ENCODE results near the gene CCR2.

Gene CCR2

DNA sequence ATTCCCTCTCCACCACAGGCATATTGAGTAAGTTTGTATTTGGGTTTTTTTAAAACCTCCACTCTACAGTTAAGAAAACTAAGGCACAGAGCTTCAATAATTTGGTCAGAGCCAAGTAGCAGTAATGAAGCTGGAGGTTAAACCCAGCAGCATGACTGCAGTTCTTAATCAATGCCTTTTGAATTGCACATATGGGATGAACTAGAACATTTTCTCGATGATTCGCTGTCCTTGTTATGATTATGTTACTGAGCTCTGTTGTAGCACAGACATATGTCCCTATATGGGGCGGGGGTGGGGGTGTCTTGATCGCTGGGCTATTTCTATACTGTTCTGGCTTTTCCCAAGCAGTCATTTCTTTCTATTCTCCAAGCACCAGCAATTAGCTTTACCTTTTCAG lies 15.2 kb downstream of the CCR2 start:
- Histone ChIP-seq H3K4ac (ENCODE audit: low read depth in 1 of 2, low read length in 2 of 2) (no peak overlapping the region), H2BK12ac (ENCODE audit: low read length in 2 of 2) (no peak overlapping the region), H3K18ac (ENCODE audit: low read depth in 1 of 2, low read length in 2 of 2) (no peak overlapping the region), H3K36me3 (ENCODE audit: control insufficient read depth in 1 of 2, insufficient read depth in 2 of 2, low read depth in 1 of 2, low read length in 2 of 2) (no peaks in the 10 kb centered on the region), H3K9me3 (ENCODE audit: control insufficient read depth, low read length) (no peaks in the 10 kb centered on the region), H3K4me3 (ENCODE audit: insufficient read depth in 1 of 2, low read depth in 1 of 2, low read length in 2 of 2) (no peak overlapping the region), H3K14ac (ENCODE audit: low read length in 2 of 2) (no peak overlapping the region), H3K9ac (ENCODE audit: low read length) (no peak overlapping the region), H2BK15ac (ENCODE audit: low read depth, poor library complexity, severe bottlenecking) (no peak overlapping the region), H3K79me1 (replicated peaks; ENCODE audit: low read length, poor library complexity, severe bottlenecking) (no peaks in the 10 kb centered on the region), H2BK5ac (ENCODE audit: low read depth, low read length, poor library complexity, severe bottlenecking) (no peak overlapping the region), H3K27me3 (ENCODE audit: control insufficient read depth in 1 of 2, insufficient read depth in 1 of 2, low read length in 2 of 2) (peaks cover 15 to 23% of the 10 kb centered on the region in 2 experiments), H3K23ac (ENCODE audit: low read length in 2 of 2) (no peak overlapping the region), H4K8ac (ENCODE audit: low read length) (no peak overlapping the region), H3K27ac (ENCODE audit: low read length, poor library complexity, severe bottlenecking) (no peak overlapping the region), H3K4me2 (ENCODE audit: low read length, poor library complexity, severe bottlenecking) (no peak overlapping the region), H4K91ac (ENCODE audit: low read length) (no peak overlapping the region), H3K4me1 (ENCODE audit: control insufficient read depth, insufficient read depth, low read depth, low read length) (no peaks in the 10 kb centered on the region), H2AK5ac (ENCODE audit: low read length, severe bottlenecking) (no peak overlapping the region), H2BK120ac (ENCODE audit: low read depth, low read length) (no peak overlapping the region), H2AFZ (ENCODE audit: low read depth, low read length) (no peak overlapping the region)
- DNase-seq, result no peak
- 96% methylated on average over 4 of the region's 4 CpGs for WGBS

DNA sequence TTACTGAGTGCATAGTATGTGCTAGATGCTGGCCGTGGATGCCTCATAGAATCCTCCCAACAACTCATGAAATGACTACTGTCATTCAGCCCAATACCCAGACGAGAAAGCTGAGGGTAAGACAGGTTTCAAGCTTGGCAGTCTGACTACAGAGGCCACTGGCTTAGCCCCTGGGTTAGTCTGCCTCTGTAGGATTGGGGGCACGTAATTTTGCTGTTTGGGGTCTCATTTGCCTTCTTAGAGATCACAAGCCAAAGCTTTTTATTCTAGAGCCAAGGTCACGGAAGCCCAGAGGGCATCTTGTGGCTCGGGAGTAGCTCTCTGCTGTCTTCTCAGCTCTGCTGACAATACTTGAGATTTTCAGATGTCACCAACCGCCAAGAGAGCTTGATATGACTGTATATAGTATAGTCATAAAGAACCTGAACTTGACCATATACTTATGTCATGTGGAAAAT lies 15.8 kb downstream of the CCR2 start:
- peaks cover 19 to 28% of the 10 kb centered on the region in 2 experiments for H3K27me3 ChIP-seq (ENCODE audit: control insufficient read depth in 1 of 2, insufficient read depth in 1 of 2, low read length in 2 of 2)
- 61% methylated on average over 2 of the region's 6 CpGs for WGBS
- H2AK5ac ChIP-seq (ENCODE audit: low read length, severe bottlenecking), result no peak overlapping the region
- H3K4me3 ChIP-seq (ENCODE audit: insufficient read depth in 1 of 2, low read depth in 1 of 2, low read length in 2 of 2), result no peak overlapping the region
- DNase-seq, result no peak
- H3K18ac ChIP-seq (ENCODE audit: low read depth in 1 of 2, low read length in 2 of 2), result no peak overlapping the region
- H3K4me2 ChIP-seq (ENCODE audit: low read length, poor library complexity, severe bottlenecking), result no peak overlapping the region
- no peak overlapping the region for H2BK120ac ChIP-seq (ENCODE audit: low read depth, low read length)
- H3K27ac ChIP-seq (ENCODE audit: low read length, poor library complexity, severe bottlenecking), result no peak overlapping the region
- H3K4ac ChIP-seq (ENCODE audit: low read depth in 1 of 2, low read length in 2 of 2), result no peak overlapping the region
- H3K14ac ChIP-seq (ENCODE audit: low read length in 2 of 2), result no peak overlapping the region
- no peak overlapping the region for H4K91ac ChIP-seq (ENCODE audit: low read length)
- H4K8ac ChIP-seq (ENCODE audit: low read length), result no peak overlapping the region
- H2AFZ ChIP-seq (ENCODE audit: low read depth, low read length), result no peak overlapping the region
- H3K23ac ChIP-seq (ENCODE audit: low read length in 2 of 2), result no peak overlapping the region
- H3K9me3 ChIP-seq (ENCODE audit: control insufficient read depth, low read length), result no peaks in the 10 kb centered on the region
- no peak overlapping the region for H2BK12ac ChIP-seq (ENCODE audit: low read length in 2 of 2)
- no peak overlapping the region for H2BK5ac ChIP-seq (ENCODE audit: low read depth, low read length, poor library complexity, severe bottlenecking)
- H3K9ac ChIP-seq (ENCODE audit: low read length), result no peak overlapping the region
- H3K79me1 ChIP-seq (replicated peaks; ENCODE audit: low read length, poor library complexity, severe bottlenecking), result no peaks in the 10 kb centered on the region
- no peaks in the 10 kb centered on the region for H3K36me3 ChIP-seq (ENCODE audit: control insufficient read depth in 1 of 2, insufficient read depth in 2 of 2, low read depth in 1 of 2, low read length in 2 of 2)
- no peak overlapping the region for H2BK15ac ChIP-seq (ENCODE audit: low read depth, poor library complexity, severe bottlenecking)
- H3K4me1 ChIP-seq (ENCODE audit: control insufficient read depth, insufficient read depth, low read depth, low read length), result no peaks in the 10 kb centered on the region

DNA sequence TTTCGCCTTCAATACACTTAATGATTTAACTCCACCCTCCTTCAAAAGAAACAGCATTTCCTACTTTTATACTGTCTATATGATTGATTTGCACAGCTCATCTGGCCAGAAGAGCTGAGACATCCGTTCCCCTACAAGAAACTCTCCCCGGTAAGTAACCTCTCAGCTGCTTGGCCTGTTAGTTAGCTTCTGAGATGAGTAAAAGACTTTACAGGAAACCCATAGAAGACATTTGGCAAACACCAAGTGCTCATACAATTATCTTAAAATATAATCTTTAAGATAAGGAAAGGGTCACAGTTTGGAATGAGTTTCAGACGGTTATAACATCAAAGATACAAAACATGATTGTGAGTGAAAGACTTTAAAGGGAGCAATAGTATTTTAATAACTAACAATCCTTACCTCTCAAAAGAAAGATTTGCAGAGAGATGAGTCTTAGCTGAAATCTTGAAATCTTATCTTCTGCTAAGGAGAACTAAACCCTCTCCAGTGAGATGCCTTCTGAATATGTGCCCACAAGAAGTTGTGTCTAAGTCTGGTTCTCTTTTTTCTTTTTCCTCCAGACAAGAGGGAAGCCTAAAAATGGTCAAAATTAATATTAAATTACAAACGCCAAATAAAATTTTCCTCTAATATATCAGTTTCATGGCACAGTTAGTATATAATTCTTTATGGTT lies 17.1 kb downstream of the CCR2 start, which contains the start of gene CCR5:
Gene CCR5 (plus strand): TSS at position 108 of the 680 bp plus-strand sequence. CDS start 1,957 bp downstream, outside the sequence.
- Histone ChIP-seq H3K23ac (ENCODE audit: low read length in 2 of 2) (no peak within 1 kb of the TSS), H2AFZ (ENCODE audit: low read depth, low read length) (no peak within 1 kb of the TSS), H3K4me2 (ENCODE audit: low read length, poor library complexity, severe bottlenecking) (no peak within 1 kb of the TSS), H3K4ac (ENCODE audit: low read depth in 1 of 2, low read length in 2 of 2) (peak within 1 kb of the TSS in 1 of 2 experiments; percentile 13), H3K18ac (ENCODE audit: low read depth in 1 of 2, low read length in 2 of 2) (no peak within 1 kb of the TSS), H3K27ac (ENCODE audit: low read length, poor library complexity, severe bottlenecking) (no peak within 1 kb of the TSS), H4K8ac (ENCODE audit: low read length) (no peak within 1 kb of the TSS), H2BK15ac (ENCODE audit: low read depth, poor library complexity, severe bottlenecking) (no peak within 1 kb of the TSS), H2BK120ac (ENCODE audit: low read depth, low read length) (no peak within 1 kb of the TSS), H4K91ac (ENCODE audit: low read length) (no peak within 1 kb of the TSS), H2AK5ac (ENCODE audit: low read length, severe bottlenecking) (no peak within 1 kb of the TSS), H2BK12ac (ENCODE audit: low read length in 2 of 2) (no peak within 1 kb of the TSS), H3K4me1 (ENCODE audit: control insufficient read depth, insufficient read depth, low read depth, low read length) (no peaks in the 10 kb centered on the region), H3K9me3 (ENCODE audit: control insufficient read depth, low read length) (no peaks in the 10 kb centered on the region), H3K14ac (ENCODE audit: low read length in 2 of 2) (no peak within 1 kb of the TSS), H3K4me3 (ENCODE audit: insufficient read depth in 1 of 2, low read depth in 1 of 2, low read length in 2 of 2) (no peak within 1 kb of the TSS), H2BK5ac (ENCODE audit: low read depth, low read length, poor library complexity, severe bottlenecking) (no peak within 1 kb of the TSS), H3K27me3 (ENCODE audit: control insufficient read depth in 1 of 2, insufficient read depth in 1 of 2, low read length in 2 of 2) (peaks cover 23 to 39% of the 10 kb centered on the region in 2 experiments), H3K36me3 (ENCODE audit: control insufficient read depth in 1 of 2, insufficient read depth in 2 of 2, low read depth in 1 of 2, low read length in 2 of 2) (no peaks in the 10 kb centered on the region), H3K9ac (ENCODE audit: low read length) (peak within 1 kb of the TSS; percentile 41), H3K79me1 (replicated peaks; ENCODE audit: low read length, poor library complexity, severe bottlenecking) (no peaks in the 10 kb centered on the region)
- no peak for DNase-seq
- 63% methylated on average over 2 of the region's 5 CpGs for WGBS

DNA sequence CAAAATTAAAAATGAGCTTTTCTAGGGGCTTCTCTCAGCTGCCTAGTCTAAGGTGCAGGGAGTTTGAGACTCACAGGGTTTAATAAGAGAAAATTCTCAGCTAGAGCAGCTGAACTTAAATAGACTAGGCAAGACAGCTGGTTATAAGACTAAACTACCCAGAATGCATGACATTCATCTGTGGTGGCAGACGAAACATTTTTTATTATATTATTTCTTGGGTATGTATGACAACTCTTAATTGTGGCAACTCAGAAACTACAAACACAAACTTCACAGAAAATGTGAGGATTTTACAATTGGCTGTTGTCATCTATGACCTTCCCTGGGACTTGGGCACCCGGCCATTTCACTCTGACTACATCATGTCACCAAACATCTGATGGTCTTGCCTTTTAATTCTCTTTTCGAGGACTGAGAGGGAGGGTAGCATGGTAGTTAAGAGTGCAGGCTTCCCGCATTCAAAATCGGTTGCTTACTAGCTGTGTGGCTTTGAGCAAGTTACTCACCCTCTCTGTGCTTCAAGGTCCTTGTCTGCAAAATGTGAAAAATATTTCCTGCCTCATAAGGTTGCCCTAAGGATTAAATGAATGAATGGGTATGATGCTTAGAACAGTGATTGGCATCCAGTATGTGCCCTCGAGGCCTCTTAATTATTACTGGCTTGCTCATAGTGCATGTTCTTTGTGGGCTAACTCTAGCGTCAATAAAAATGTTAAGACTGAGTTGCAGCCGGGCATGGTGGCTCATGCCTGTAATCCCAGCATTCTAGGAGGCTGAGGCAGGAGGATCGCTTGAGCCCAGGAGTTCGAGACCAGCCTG lies 17.8 kb downstream of the CCR2 start:
- H3K79me1 ChIP-seq (replicated peaks; ENCODE audit: low read length, poor library complexity, severe bottlenecking), result no peaks in the 10 kb centered on the region
- H2BK15ac ChIP-seq (ENCODE audit: low read depth, poor library complexity, severe bottlenecking), result no peak overlapping the region
- peaks cover 27 to 38% of the 10 kb centered on the region in 2 experiments for H3K27me3 ChIP-seq (ENCODE audit: control insufficient read depth in 1 of 2, insufficient read depth in 1 of 2, low read length in 2 of 2)
- H3K27ac ChIP-seq (ENCODE audit: low read length, poor library complexity, severe bottlenecking), result no peak overlapping the region
- peak overlapping the region; percentile 41 for H3K9ac ChIP-seq (ENCODE audit: low read length)
- no peak overlapping the region for H3K23ac ChIP-seq (ENCODE audit: low read length in 2 of 2)
- H2AK5ac ChIP-seq (ENCODE audit: low read length, severe bottlenecking), result no peak overlapping the region
- H2BK12ac ChIP-seq (ENCODE audit: low read length in 2 of 2), result no peak overlapping the region
- no peak for DNase-seq
- no peaks in the 10 kb centered on the region for H3K36me3 ChIP-seq (ENCODE audit: control insufficient read depth in 1 of 2, insufficient read depth in 2 of 2, low read depth in 1 of 2, low read length in 2 of 2)
- no peak overlapping the region for H3K4me3 ChIP-seq (ENCODE audit: insufficient read depth in 1 of 2, low read depth in 1 of 2, low read length in 2 of 2)
- no peak overlapping the region for H3K4me2 ChIP-seq (ENCODE audit: low read length, poor library complexity, severe bottlenecking)
- no peak overlapping the region for H2BK5ac ChIP-seq (ENCODE audit: low read depth, low read length, poor library complexity, severe bottlenecking)
- no peak overlapping the region for H3K18ac ChIP-seq (ENCODE audit: low read depth in 1 of 2, low read length in 2 of 2)
- WGBS, result 91% methylated on average over 9 of the region's 10 CpGs
- H2AFZ ChIP-seq (ENCODE audit: low read depth, low read length), result no peak overlapping the region
- H4K91ac ChIP-seq (ENCODE audit: low read length), result no peak overlapping the region
- H2BK120ac ChIP-seq (ENCODE audit: low read depth, low read length), result no peak overlapping the region
- H3K14ac ChIP-seq (ENCODE audit: low read length in 2 of 2), result no peak overlapping the region
- no peak overlapping the region for H4K8ac ChIP-seq (ENCODE audit: low read length)
- H3K9me3 ChIP-seq (ENCODE audit: control insufficient read depth, low read length), result no peaks in the 10 kb centered on the region
- H3K4me1 ChIP-seq (ENCODE audit: control insufficient read depth, insufficient read depth, low read depth, low read length), result no peaks in the 10 kb centered on the region
- H3K4ac ChIP-seq (ENCODE audit: low read depth in 1 of 2, low read length in 2 of 2), result peak overlapping the region in 1 of 2 experiments; percentile 13
